B cell (primary cell): ENCODE measurements around the gene DLG1. TPM values are rescaled to one million over a fixed set of nuclear protein-coding genes. Genes with fewer than 3 reads are reported as not detected.

Experiments
- ATAC-seq: fragments of 200-7000 bp; cut with Tn5 transposase; one replicate; pipeline ENCODE4 v1.10.0; 2021; ENCODE audit warnings: low read depth, mild to moderate bottlenecking, moderate number of reproducible peaks, moderate library complexity
- CTCF ChIA-PET: fragments of 350-600 bp; sonication (Branson Sonifier 250); formaldehyde crosslinking; loops from one replicate; lab custom pipeline; 2021; ENCODE audit warnings: antibody characterized with exemption, inconsistent platforms; lab: Charles Lee
- POLR2A ChIA-PET: fragments of 350-600 bp; sonication (Branson Sonifier 250); formaldehyde crosslinking; loops from one replicate; lab custom pipeline; 2021; ENCODE audit warnings: antibody characterized with exemption; lab: Charles Lee
- DNase-seq: peaks from one replicate; pipeline ENCODE4 v3.0.0; 2013
- H2AFZ ChIP-seq: 2 replicates; pipeline ENCODE4 v1.6.1; 2012; ENCODE audit warnings: mild to moderate bottlenecking, low read depth, low read length; ENCODE audit not compliant: insufficient read depth, poor library complexity, severe bottlenecking
- H3K27ac ChIP-seq, 2 donors: 1 replicate in 1 of 2; 2 replicates in 1 of 2; pipeline ENCODE4 v1.5.1; 2012 to 2013; ENCODE audit warnings: low read length in 2 of 2, mild to moderate bottlenecking in 2 of 2, moderate library complexity in 1 of 2
- H3K27me3 ChIP-seq, 4 experiments: fragments of 200-600 bp in 1 of 4; sonication (generic) in 1 of 4; replicated peaks in 1 of 4; 1 replicate in 2 of 4; 2 replicates in 2 of 4; pipeline versions ENCODE4 v1.6.1 to v1.7.0; 2013 to 2016; ENCODE audit warnings: low read length in 3 of 4, mild to moderate bottlenecking in 2 of 4, mixed read lengths in 1 of 4, moderate library complexity in 1 of 4; ENCODE audit not compliant: insufficient read depth in 4 of 4, control insufficient read depth in 3 of 4; ENCODE audit errors: control extremely low read depth in 1 of 4
- H3K36me3 ChIP-seq, 2 experiments: replicated peaks in 1 of 2; 1 replicate in 1 of 2; 2 replicates in 1 of 2; pipeline versions ENCODE4 v1.6.1 to v1.7.1; 2013; ENCODE audit warnings: low read length in 1 of 2; ENCODE audit not compliant: insufficient read depth in 2 of 2, control insufficient read depth in 1 of 2; ENCODE audit errors: control extremely low read depth in 1 of 2, extremely low read depth in 1 of 2
- H3K4me1 ChIP-seq, 2 donors: fragments of 200-600 bp in 1 of 2; sonication (generic) in 1 of 2; 1 replicate in 1 of 2; 2 replicates in 1 of 2; pipeline versions ENCODE4 v1.5.1 to v1.6.1; 2013 to 2017; ENCODE audit warnings: low read length in 2 of 2; ENCODE audit not compliant: control insufficient read depth in 2 of 2, insufficient read depth in 2 of 2
- H3K4me2 ChIP-seq: replicated peaks from 2 replicates; pipeline ENCODE3; 2012; ENCODE audit warnings: mild to moderate bottlenecking, low read depth, low read length; ENCODE audit not compliant: poor library complexity, severe bottlenecking
- H3K4me3 ChIP-seq, 5 experiments: fragments of 200-600 bp in 1 of 5; sonication (generic) in 1 of 5; 1 replicate in 3 of 5; 2 replicates in 2 of 5; pipeline versions ENCODE4 v1.5.1 to v1.7.0; 2011 to 2016; ENCODE audit warnings: low read length in 4 of 5, mild to moderate bottlenecking in 4 of 5, low read depth in 2 of 5, control low read depth in 1 of 5, moderate library complexity in 1 of 5; ENCODE audit not compliant: insufficient read depth in 1 of 5; ENCODE audit errors: control extremely low read depth in 1 of 5, extremely low read depth in 1 of 5
- H3K79me2 ChIP-seq: fragments of 200-600 bp; sonication (generic); one replicate; pipeline ENCODE4 v1.6.0; 2016; ENCODE audit warnings: low read length; ENCODE audit not compliant: control insufficient read depth, insufficient read depth
- H3K9ac ChIP-seq: fragments of 200-600 bp; sonication (generic); 2 replicates; pipeline ENCODE4 v1.6.1; 2017; ENCODE audit warnings: mild to moderate bottlenecking, low read length, moderate library complexity
- H3K9me3 ChIP-seq, 3 donors: one replicate each; pipeline versions ENCODE4 v1.6.1 to v1.7.1; 2013; ENCODE audit warnings: low read length in 2 of 3; ENCODE audit not compliant: control insufficient read depth in 2 of 3, insufficient read depth in 1 of 3; ENCODE audit errors: control extremely low read depth in 1 of 3
- H4K20me1 ChIP-seq: 2 replicates; pipeline ENCODE4 v1.6.0; 2012; ENCODE audit warnings: mild to moderate bottlenecking, low read length; ENCODE audit not compliant: insufficient read depth, control insufficient read depth, poor library complexity, severe bottlenecking
- H3K27ac Mint-ChIP-seq: one replicate; pipeline ENCODE4 v1.8.0; 2021; ENCODE audit warnings: mixed read lengths
- H3K27me3 Mint-ChIP-seq: one replicate; pipeline ENCODE4 v1.8.0; 2021; ENCODE audit warnings: mixed read lengths
- H3K4me1 Mint-ChIP-seq: one replicate; pipeline ENCODE4 v1.8.0; 2021; ENCODE audit warnings: mixed read lengths
- H3K4me3 Mint-ChIP-seq: one replicate; pipeline ENCODE4 v1.8.0; 2021; ENCODE audit warnings: mixed read lengths
- H3K9me3 Mint-ChIP-seq: one replicate; pipeline ENCODE4 v1.8.0; 2022; ENCODE audit warnings: mixed read lengths; ENCODE audit not compliant: insufficient read depth
- EZH2 ChIP-seq: IDR thresholded peaks from 2 replicates; pipeline ENCODE4 v1.6.1; 2012; ENCODE audit warnings: borderline replicate concordance, low read depth, mild to moderate bottlenecking, moderate library complexity, low read length; ENCODE audit not compliant: insufficient read depth, poor library complexity, severe bottlenecking
- WGBS: methylation state at CpG from one replicate; pipeline ENCODE4 v1.1.5; 2013; ENCODE audit warnings: missing lambda C conversion rate; ENCODE audit not compliant: insufficient coverage; 5-methylcytosine and 5-hydroxymethylcytosine counted together
- intact Hi-C: fragments of 100-400 bp; cut with micrococcal nuclease; formaldehyde crosslinking; loops from one replicate; pipeline ENCODE4 v1.10.0; 2022
- polyA plus RNA-seq: library from polyadenylated mRNA; depleted of rRNA; stranded (reverse); fragments of >200 nt; gene quantifications from 2 replicates; pipeline ENCODE4 v1.2.3, GENCODE V29; 2012
- total RNA-seq, 2 donors: library from RNA; stranded (reverse); fragments of 120-200 nt in 1 of 2; gene quantifications; 1 replicate in 1 of 2; 2 replicates in 1 of 2; pipeline versions ENCODE4 v1.2.3 to v1.2.4, GENCODE V29; 2013 to 2022
- TF ChIP-seq, protein P1 (sequence below): fragments of 200-600 bp; IDR thresholded peaks from one replicate; pipeline ENCODE4 v1.8.0; 2022; ENCODE audit warnings: antibody characterized with exemption, mild to moderate bottlenecking

DLG1 gene
- total and polyA plus RNA-seq, 2 donors (not counting 1 experiment from before 2014, with no cell fraction given), result 23.4 to 114 TPM

DNA sequence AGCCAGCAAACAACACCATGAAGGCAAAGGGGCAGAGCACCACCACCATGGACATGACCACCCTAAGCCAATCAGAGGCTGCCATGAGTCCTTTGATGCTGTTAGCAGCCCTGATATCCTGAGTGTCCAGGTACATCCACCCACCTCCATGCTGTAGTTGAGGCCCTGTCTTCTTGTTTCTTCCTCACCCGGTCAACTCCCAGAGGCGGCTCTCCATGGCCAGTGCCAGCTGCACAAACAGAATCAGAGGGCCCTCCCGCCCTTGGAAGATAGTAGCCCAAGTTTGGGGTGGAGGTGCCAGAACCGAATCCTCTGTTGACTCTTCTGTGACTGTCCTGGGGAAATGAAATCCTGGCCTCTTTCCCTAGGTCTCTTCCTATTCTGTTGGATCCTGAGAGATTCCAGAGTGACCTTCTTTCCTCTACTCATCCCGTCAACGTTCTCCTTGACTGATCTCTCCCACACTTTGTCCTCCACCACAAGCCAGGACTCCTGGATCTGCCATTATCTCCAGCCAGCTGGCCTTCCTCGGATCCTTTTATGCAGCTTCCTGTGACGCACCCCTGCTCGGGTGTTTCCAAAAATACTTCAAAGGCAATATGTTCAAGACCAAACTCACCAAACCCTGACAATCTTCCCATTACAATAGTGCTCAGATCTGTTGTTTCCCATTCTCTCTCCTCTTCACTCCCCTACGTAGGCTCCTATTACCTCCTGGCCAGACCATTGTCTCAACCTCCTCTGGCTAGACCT is 45.4 kb upstream of the DLG1 start:
- ChIA-PET CTCF (no interaction called here), POLR2A (no interaction called here)
- H3K4me2 ChIP-seq, result no peak overlapping the region

DNA sequence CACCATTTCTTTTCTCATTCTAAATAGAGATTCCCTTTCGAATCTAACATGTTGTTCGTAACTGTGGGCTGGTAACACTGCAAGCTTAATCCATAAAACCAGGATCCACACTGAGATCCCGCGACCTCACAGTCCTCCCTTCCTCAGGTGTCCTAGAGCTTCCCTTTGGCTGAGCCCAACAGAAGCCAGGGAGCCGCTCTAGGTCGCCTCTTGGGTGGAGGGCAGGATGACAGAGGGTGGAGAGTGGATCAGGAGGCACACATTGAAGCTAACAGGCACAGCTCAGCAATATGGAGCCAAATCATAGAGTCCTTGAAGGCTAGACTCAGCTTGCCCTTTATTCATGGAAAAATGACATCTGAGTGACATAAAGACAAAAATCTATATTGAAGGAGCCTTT is 44.7 kb upstream of the DLG1 start:
- Histone ChIP-seq H3K36me3 (no peaks in the 10 kb centered on the region), H3K27me3 (no peaks in the 10 kb centered on the region), H3K79me2 (no peaks in the 10 kb centered on the region), H4K20me1 (no peaks in the 10 kb centered on the region), H3K4me1 (no peaks in the 10 kb centered on the region), H3K4me2 (no peak overlapping the region), H3K27ac (no peak overlapping the region), H3K9me3 (no peaks in the 10 kb centered on the region), H3K4me3 (no peak overlapping the region), H3K9ac (no peak overlapping the region), H2AFZ (no peak overlapping the region)
- POLR2A ChIA-PET, result no interaction called here
- TF ChIP-seq, protein P1, sequence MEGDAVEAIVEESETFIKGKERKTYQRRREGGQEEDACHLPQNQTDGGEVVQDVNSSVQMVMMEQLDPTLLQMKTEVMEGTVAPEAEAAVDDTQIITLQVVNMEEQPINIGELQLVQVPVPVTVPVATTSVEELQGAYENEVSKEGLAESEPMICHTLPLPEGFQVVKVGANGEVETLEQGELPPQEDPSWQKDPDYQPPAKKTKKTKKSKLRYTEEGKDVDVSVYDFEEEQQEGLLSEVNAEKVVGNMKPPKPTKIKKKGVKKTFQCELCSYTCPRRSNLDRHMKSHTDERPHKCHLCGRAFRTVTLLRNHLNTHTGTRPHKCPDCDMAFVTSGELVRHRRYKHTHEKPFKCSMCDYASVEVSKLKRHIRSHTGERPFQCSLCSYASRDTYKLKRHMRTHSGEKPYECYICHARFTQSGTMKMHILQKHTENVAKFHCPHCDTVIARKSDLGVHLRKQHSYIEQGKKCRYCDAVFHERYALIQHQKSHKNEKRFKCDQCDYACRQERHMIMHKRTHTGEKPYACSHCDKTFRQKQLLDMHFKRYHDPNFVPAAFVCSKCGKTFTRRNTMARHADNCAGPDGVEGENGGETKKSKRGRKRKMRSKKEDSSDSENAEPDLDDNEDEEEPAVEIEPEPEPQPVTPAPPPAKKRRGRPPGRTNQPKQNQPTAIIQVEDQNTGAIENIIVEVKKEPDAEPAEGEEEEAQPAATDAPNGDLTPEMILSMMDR, result no peak
- no peak for TF ChIP-seq EZH2
- Mint-ChIP-seq H3K4me1 (no peaks in the 10 kb centered on the region), H3K4me3 (no peak overlapping the region), H3K27ac (no peak overlapping the region), H3K27me3 (peaks cover 5% of the 10 kb centered on the region), H3K9me3 (no peaks in the 10 kb centered on the region)
- intact Hi-C loops, result no loop called here
- no peak for DNase-seq
- CTCF ChIA-PET, result no interaction called here
- 96% methylated on average over 5 of the region's 6 CpGs for whole genome bisulfite sequencing
- no peak for ATAC-seq

More for the DNA sequence above, 45.4 kb upstream of the DLG1 start:
- Histone ChIP-seq H4K20me1 (no peaks in the 10 kb centered on the region), H3K79me2 (no peaks in the 10 kb centered on the region), H3K9me3 (no peaks in the 10 kb centered on the region), H3K4me3 (no peak overlapping the region), H3K27ac (no peak overlapping the region), H2AFZ (no peak overlapping the region), H3K27me3 (no peaks in the 10 kb centered on the region), H3K4me1 (no peaks in the 10 kb centered on the region), H3K9ac (no peak overlapping the region), H3K36me3 (no peaks in the 10 kb centered on the region)
- no peaks in the 10 kb centered on the region for H3K9me3 Mint-ChIP-seq
- no peak overlapping the region for H3K4me3 Mint-ChIP-seq
- ATAC-seq (no peak), DNase-seq (no peak)
- peaks cover 10% of the 10 kb centered on the region for H3K27me3 Mint-ChIP-seq
- H3K27ac Mint-ChIP-seq, result no peak overlapping the region
- WGBS, result 88% methylated on average over 9 of the region's 10 CpGs
- no peak for TF ChIP-seq EZH2
- TF ChIP-seq, protein P1, result no peak
- intact Hi-C loops, result no loop called here
- no peaks in the 10 kb centered on the region for H3K4me1 Mint-ChIP-seq
